DMS 273 (cell line): ENCODE results near the gene NDUFB2.
"Not testable (repeated sequence)": the region's sequence is repeated elsewhere in the genome, so short reads cannot be mapped to it uniquely, and the experiment has no call there.

ENCODE experiments used
- DNase-seq: peaks from one replicate; lab custom pipeline; 2025; ENCODE audit not compliant: unreplicated experiment; lab: John Stamatoyannopoulos, UW

Gene NDUFB2

DNA sequence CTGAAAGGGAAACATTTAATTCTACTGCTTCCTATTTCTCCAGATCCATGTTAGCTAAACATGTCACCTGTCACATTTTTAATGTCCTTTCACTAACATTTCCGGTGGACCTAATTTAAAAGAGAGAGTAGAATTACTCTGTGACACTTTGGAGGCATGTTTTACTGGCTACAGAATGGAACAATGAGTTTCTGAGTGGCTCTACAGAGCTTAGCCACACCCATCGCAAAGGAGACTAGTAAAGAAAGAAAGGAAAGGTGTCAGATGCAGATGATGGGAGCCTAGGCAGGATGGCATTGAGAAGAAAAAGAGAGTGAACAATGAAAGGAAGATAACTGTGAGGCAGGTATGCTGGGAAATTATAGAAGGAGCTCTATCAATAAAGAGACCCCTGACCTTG, 35.9 kb downstream of the NDUFB2 start:
- no peak for DNase-seq

DNA sequence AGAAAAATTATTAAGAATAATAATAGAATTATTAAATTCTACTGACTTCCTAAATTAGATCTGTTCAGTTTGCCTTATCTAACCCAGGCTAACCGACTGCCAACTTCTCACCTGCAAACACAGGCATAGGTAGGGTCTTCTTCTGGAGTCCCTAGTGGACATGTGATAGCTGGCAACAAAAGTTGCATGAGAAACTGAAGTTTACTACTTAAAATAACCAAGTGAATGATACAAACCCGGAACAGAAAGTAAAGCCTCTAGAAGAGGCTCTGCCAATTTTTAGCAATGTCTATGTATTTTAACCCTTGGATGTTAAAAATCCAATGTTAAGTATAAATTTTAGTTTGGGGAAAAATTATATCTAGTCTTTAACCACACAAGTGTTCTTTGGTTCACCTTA, 37.6 kb downstream of the NDUFB2 start:
- DNase-seq = no peak

DNA sequence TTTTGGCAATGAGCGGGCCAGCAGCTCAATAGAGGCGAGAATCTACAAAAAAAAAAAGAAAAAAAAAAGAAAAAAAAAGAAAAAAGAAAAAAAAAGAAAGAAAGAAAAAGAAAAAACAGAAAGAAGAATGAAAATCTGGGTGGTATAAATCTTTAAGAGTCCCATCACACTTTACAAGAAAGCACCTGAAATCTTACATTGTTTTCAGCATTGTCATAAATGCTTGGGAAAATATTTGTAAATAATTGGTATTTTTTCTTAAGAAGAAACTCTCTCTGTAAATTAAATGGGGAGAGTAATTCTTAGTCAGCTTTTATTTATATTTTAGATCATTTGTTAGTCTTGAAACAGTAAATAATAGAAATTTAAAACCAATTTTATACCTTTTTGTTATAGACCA, 38.2 kb downstream of the NDUFB2 start:
- no peak for DNase-seq

DNA sequence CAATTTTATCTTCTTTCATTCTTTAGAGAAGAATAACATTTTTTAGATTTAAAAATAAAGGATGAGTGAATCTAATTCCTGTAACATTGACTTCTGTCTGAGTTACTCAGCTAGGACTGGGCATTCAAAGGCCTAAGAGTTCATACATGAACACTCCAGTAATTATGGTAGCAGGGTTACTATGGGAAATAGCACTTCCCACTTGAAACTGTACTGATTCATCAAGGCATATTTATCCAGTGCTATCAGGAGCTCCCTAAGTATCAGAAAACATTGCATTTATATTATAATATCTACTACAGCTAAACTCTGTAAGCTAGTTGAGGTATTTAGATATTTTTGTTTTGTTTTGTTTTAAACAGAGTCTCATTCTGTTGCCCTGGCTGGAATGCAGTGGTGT, 41.8 kb downstream of the NDUFB2 start:
- DNase-seq = no peak

DNA sequence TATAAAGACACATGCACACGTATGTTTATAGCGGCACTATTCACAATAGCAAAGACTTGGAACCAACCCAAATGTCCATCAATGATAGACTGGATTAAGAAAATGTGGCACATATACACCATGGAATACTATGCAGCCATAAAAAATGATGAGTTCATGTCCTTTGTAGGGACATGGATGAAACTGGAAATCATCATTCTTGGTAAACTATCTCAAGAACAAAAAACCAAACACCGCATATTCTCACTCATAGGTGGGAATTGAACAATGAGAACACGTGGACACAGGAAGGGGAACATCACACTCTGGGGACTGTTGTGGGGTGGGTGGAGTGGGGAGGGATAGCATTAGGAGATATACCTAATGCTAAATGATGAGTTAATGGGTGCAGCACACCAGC, 46.7 kb downstream of the NDUFB2 start:
- not testable (repeated sequence) for DNase-seq

DNA sequence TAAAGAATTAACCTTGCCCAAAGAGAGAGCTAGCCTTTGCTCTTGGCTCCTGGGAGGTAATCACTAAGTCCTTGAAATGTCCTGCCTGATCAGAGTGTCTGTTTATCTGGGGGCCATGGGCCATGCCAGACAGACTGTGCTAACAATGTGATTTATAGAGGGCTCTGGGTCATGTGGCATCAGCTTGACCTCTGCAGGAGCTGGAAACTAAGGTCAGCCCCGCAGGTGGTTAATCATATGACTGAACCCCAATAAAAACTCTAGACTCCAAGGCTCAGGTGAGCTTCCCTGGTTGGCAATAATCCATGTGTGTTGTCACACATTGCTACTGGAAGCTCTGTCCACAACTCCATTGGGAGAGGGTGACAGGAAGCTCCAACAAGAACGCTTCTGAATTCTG, 47.5 kb downstream of the NDUFB2 start:
- DNase-seq = no peak

DNA sequence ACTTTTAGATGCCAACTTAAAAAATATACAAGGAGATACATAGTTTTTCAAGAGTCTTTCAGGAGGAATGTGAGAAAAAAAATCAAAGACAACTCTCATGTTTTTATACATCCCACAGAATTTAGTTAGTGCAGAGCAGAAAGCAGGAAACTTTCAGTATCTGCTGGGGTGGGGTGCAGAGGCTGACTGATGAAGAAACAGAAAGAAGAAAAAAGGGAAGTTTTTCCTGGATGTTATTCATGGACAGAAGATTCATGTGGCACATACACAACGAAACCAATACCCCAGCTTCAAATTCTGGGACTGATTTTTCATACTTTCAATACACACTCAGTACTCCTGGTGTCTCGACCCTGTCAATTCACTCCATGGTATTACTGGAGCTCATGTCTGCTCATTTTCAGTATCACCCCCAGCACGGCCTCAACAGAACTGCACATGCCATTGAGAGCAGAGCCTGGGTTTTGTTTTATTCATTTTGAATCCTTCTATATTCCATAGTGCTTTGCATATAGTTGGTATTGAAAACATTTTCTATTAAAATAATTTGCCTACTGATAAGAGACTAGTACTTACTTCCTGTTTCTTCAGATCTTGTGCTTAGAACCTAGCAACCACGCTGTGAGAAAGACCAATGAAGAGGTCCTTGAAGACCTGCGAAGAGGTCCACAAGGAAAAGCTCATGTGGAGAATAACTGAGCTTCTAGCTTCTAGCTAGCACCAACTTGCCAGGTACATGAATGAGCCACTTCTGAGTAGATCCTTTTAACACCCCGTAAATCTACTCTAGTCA, 49.0 kb downstream of the NDUFB2 start:
- no peak for DNase-seq

DNA sequence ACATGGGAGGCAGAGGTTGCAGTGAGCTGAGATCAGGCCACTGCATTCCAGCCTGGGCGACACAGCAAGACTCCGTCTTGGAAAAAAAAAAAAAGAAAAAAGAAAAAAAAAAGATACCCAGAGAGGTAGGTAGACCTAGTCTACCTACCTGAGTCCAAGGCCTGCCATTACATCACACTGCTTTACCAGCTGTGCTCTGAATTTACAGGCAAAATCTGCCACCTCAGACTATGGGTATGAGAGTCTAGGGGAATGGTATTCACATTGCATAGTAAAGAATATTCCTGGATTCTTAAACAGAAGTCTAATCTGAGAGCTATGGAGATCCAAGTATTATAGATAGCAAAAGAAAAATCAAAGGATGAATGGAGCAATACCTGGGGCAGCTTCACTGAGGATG, 50.2 kb downstream of the NDUFB2 start:
- DNase-seq = no peak

DNA sequence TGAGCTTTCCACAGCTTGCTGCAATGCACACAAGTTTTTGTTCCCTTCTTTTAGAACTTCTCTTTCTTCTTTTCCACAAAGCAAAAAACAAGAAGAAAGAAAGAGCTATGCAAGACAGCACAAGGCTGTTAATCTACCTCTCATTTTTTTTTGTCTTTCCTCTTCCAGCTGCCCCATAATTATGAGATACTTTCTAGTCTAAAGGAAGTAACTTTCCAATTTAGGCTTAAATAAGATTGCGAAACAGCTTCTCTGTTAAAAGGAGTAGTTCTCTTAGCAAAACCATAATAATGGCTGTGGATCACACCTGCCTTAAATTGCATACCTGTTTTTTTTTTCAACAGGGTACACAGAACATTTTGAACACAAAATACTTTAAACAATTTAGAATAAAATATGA, 56.0 kb downstream of the NDUFB2 start:
- no peak for DNase-seq

DNA sequence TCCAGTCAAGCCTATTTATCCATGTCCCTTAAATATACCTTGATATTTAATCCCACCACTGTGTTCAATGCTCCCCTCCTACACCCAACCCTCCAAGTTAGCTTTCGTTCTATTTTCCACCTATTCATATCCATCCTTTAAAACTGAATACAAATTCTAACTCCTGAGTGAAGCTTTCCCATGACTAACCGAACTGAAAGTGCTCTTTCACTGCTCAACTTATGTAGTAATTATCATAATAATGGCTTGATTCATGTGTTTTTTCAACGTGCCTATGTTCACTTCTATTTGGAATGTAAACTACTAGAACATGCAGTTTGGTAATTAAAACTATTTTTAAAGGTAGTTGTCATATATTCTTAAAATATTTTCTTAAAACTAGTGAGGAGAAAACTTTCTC, 58.0 kb downstream of the NDUFB2 start:
- no peak for DNase-seq
